Activated CD8-positive, alpha-beta T cell treated with anti-CD3 and anti-CD28 coated beads for 36 hours (primary cell): Measurements from ENCODE around the gene CNTNAP2. TPM values are rescaled to one million over a fixed set of nuclear protein-coding genes. Genes with fewer than 3 reads are reported as not detected.
"Not testable (repeated sequence)": the region's sequence is repeated elsewhere in the genome, so short reads cannot be mapped to it uniquely, and the experiment has no call there.

Experiments used
- ATAC-seq: fragments of 200-7000 bp; cut with Tn5 transposase; one replicate; pipeline ENCODE4 v1.10.0; 2021; ENCODE audit warnings: mild to moderate bottlenecking, moderate library complexity
- CTCF ChIA-PET: fragments of 350-600 bp; sonication (Branson Sonifier 250); formaldehyde crosslinking; loops from one replicate; lab custom pipeline; 2021; ENCODE audit warnings: antibody characterized with exemption; lab: Charles Lee
- POLR2A ChIA-PET: fragments of 350-600 bp; sonication (Branson Sonifier 250); formaldehyde crosslinking; loops from one replicate; lab custom pipeline; 2021; ENCODE audit warnings: antibody characterized with exemption; lab: Charles Lee
- DNase-seq: peaks from one replicate; pipeline ENCODE4 v3.0.0-alpha.2; 2020
- H3K27ac Mint-ChIP-seq: one replicate; pipeline ENCODE4 v1.8.0; 2021; ENCODE audit warnings: mild to moderate bottlenecking, mixed read lengths
- H3K27me3 Mint-ChIP-seq: one replicate; pipeline ENCODE4 v1.8.0; 2021; ENCODE audit warnings: mixed read lengths
- H3K36me3 Mint-ChIP-seq: one replicate; pipeline ENCODE4 v1.8.0; 2021; ENCODE audit warnings: low read depth, mixed read lengths
- H3K4me1 Mint-ChIP-seq: one replicate; pipeline ENCODE4 v1.8.0; 2021; ENCODE audit warnings: low read depth, mixed read lengths
- H3K4me3 Mint-ChIP-seq: one replicate; pipeline ENCODE4 v1.8.0; 2021; ENCODE audit warnings: mild to moderate bottlenecking, moderate library complexity, mixed read lengths
- H3K9me3 Mint-ChIP-seq: one replicate; pipeline ENCODE4 v1.8.0; 2021; ENCODE audit warnings: mixed read lengths
- intact Hi-C: fragments of 100-400 bp; cut with micrococcal nuclease; formaldehyde crosslinking; loops from one replicate; pipeline ENCODE4 v1.10.0; 2022
- total RNA-seq, 2 experiments: library from RNA; stranded (reverse); gene quantifications; one replicate each; pipeline ENCODE4 v1.2.3, GENCODE V29; 2021
- TF ChIP-seq, protein P1 (sequence below): fragments of 200-600 bp; IDR thresholded peaks from one replicate; pipeline ENCODE4 v1.8.0; 2022; ENCODE audit warnings: antibody characterized with exemption, mild to moderate bottlenecking

The CNTNAP2 gene
- total RNA-seq, 2 experiments from 2014 or later: not detected

DNA sequence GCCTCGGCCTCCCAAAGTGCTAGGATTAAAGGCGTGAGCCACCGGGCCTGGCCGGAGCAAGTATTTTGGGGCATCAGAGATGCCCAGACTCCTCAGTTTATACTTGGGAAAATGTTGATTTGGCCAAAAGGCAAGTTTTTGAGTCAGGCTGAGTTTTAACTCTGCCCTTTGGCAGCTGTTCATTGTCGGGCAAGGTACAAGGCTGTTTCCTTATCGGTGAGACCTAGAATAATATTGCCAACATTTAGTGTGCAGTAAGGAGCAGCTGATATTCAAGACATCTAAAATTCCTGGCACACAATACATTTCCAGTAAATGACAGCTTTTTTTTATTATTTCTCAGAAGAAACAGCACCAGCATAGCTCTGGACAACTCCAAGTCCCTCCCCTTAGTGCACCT, 2326.3 kb downstream of the CNTNAP2 start:
- peaks cover 2% of the 10 kb centered on the region for H3K4me1 Mint-ChIP-seq
- no peaks in the 10 kb centered on the region for H3K36me3 Mint-ChIP-seq
- DNase-seq (no peak), ATAC-seq (no peak)
- no peaks in the 10 kb centered on the region for H3K9me3 Mint-ChIP-seq
- no peak overlapping the region for H3K27ac Mint-ChIP-seq
- POLR2A ChIA-PET: no interaction called here
- TF ChIP-seq, protein P1, sequence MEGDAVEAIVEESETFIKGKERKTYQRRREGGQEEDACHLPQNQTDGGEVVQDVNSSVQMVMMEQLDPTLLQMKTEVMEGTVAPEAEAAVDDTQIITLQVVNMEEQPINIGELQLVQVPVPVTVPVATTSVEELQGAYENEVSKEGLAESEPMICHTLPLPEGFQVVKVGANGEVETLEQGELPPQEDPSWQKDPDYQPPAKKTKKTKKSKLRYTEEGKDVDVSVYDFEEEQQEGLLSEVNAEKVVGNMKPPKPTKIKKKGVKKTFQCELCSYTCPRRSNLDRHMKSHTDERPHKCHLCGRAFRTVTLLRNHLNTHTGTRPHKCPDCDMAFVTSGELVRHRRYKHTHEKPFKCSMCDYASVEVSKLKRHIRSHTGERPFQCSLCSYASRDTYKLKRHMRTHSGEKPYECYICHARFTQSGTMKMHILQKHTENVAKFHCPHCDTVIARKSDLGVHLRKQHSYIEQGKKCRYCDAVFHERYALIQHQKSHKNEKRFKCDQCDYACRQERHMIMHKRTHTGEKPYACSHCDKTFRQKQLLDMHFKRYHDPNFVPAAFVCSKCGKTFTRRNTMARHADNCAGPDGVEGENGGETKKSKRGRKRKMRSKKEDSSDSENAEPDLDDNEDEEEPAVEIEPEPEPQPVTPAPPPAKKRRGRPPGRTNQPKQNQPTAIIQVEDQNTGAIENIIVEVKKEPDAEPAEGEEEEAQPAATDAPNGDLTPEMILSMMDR: no peak
- no peak overlapping the region for H3K4me3 Mint-ChIP-seq
- intact Hi-C loops: no loop called here
- CTCF ChIA-PET: no interaction called here
- peaks cover 1% of the 10 kb centered on the region for H3K27me3 Mint-ChIP-seq

DNA sequence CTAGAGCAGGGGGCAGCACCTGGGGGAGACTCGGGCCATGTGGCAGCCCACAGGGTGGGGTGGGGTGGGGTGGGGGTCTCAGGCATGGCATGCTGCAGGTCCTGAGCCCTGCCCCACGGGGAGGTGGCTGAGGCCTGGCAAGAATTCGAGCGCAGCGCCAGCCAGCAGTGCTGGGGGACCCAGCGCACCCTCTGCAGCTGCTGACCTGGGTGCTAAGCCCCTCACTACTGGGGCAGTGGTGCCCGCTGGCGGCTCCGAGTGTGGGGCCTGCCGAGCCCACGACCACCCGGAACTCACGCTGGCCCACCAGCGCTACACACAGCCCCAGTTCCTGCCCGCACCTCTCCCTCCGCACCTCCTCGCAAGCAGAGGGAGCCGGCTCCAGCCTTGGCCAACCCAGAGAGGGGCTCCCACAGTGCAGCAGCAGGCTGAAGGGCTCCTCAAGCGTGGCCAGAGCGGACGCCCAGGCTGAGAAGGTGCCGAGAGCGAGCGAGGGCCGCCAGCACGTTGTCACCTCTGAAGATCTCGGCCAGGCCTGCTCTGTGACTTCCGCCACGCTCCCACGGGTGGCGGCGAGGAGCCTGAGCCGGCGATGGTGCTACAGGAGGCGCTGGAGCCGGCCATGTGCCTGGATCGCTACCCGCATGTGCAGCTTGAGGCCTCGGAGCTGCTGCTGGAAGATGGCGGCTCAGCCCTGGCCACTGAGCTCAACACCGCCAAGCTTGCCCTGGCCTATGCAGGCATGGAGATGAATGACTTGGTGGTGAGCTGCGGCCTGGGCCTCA, 2328.9 kb downstream of the CNTNAP2 start:
- TF ChIP-seq, protein P1: no peak
- intact Hi-C loops: no loop called here
- DNase-seq (no peak), ATAC-seq (no peak)
- Mint-ChIP-seq H3K27me3 (peaks cover 3% of the 10 kb centered on the region), H3K27ac (no peak overlapping the region), H3K4me3 (no peak overlapping the region), H3K9me3 (no peaks in the 10 kb centered on the region), H3K36me3 (no peaks in the 10 kb centered on the region), H3K4me1 (peaks cover 2% of the 10 kb centered on the region)
- ChIA-PET POLR2A (no interaction called here), CTCF (no interaction called here)

DNA sequence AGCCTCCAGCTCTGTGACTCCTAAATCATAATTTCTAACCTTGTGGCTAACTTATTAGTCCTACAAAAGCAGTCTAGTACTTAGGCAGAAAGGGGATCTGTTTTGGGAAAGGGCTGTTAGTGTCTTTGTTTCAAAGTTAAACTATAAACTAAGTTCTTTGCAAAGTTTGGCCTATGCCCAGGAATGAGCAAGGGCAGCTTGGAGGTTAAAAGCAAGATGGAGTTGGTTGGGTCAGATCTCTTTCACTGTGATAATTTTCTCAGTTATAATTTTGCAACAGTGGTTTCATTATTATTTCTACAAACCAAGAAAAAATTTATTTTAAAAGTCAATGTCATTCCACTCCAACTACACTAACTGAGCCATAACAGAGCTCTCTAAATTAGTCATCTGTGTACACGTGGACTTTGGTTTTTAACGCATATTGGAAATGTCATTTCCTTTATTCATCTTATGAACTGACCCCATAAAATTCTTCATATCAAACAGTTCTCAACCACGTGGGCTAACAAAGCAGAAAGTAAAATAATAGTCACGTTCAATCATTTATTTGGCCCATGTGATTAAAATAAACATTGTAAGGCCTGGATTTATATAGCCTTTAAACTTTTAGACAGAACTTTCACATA, 2330.7 kb downstream of the CNTNAP2 start:
- DNase-seq (no peak), ATAC-seq (peak; percentile 42)
- Mint-ChIP-seq H3K4me3 (no peak overlapping the region), H3K27ac (no peak overlapping the region), H3K9me3 (no peaks in the 10 kb centered on the region), H3K27me3 (peaks cover 3% of the 10 kb centered on the region), H3K4me1 (peaks cover 2% of the 10 kb centered on the region), H3K36me3 (no peaks in the 10 kb centered on the region)
- ChIA-PET POLR2A (no interaction called here), CTCF (interaction anchor here (1.1 kb wide), 1 partner anchor 185 kb away, joined by 3 read pairs; no protein-coding TSS in a partner anchor)
- intact Hi-C loops: no loop called here
- TF ChIP-seq, protein P1: no peak

DNA sequence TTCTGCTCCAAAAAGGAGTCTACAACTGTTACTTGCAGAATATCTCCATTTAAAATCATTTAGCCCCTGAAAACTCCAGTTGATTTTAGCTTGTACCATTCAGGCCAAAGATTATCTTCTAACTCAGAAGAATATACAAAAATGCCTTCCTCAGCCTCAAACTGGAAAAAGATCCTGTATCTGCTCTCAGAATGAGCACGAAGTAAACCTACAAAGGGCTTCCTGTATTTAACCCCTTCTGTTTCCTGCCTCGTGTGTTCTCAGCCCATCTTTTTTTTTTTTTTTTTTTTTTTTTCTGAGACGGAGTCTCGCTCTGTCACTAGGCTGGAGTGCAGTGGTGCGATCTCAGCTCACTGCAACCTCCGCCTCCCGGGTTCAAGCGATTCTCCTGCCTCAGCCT, 2334.9 kb downstream of the CNTNAP2 start:
- H3K4me1 Mint-ChIP-seq, ATAC-seq, CTCF ChIA-PET, H3K36me3 Mint-ChIP-seq, H3K9me3 Mint-ChIP-seq, DNase-seq, H3K27me3 Mint-ChIP-seq, H3K27ac Mint-ChIP-seq, H3K4me3 Mint-ChIP-seq, POLR2A ChIA-PET, intact Hi-C loops: not testable (repeated sequence)

DNA sequence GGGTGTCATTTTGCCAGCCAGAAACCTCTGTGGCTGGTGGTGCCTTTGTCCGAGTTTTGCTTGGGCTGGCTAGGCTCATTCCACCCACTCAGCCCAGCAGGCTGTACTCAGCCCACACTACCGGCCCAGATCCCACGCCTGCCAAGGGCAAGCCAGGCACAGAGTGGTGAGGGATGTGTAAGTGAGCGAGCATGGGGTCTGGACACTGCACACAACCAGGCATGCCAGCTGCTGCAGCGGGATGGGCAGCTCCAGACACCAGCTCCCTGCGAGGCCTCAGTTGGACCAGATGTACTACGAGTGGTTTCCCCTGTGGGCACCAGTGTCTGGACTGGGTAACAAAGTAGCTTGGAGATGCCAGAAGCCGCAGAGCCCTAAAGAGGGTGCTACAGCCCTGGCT, 2339.8 kb downstream of the CNTNAP2 start:
- H3K4me1 Mint-ChIP-seq: no peaks in the 10 kb centered on the region
- H3K9me3 Mint-ChIP-seq: no peaks in the 10 kb centered on the region
- H3K27me3 Mint-ChIP-seq: peaks cover 7% of the 10 kb centered on the region
- intact Hi-C loops: no loop called here
- no peak overlapping the region for H3K27ac Mint-ChIP-seq
- DNase-seq (no peak), ATAC-seq (no peak)
- TF ChIP-seq, protein P1: no peak
- ChIA-PET POLR2A (no interaction called here), CTCF (no interaction called here)
- no peaks in the 10 kb centered on the region for H3K36me3 Mint-ChIP-seq
- H3K4me3 Mint-ChIP-seq: no peak overlapping the region
